UCSD-AML1 (cell line): ENCODE measurements around the gene NCSTN.

Source experiments
- DNase-seq: peaks from one replicate; lab custom pipeline; 2025; ENCODE audit not compliant: unreplicated experiment; lab: John Stamatoyannopoulos, UW

NCSTN gene

DNA sequence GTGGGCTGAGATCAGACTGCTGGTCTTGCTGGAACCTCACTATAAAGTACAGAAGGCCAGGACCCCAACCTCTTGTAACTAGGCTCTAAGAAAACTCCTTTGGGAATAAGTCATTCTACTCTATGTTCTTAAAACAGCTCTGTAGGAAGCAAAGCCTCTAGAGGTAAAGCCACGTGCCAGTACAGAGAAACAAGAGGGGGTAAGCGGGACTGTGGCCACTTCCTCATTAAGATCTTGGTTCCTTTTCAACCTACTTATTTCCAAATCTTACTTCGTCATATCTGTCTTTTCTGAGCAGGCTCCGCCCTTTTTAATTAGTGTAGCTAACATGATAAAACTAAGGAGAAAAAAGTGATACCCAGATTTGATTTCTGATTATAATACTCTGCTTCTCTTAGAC is 3.8 kb downstream of the NCSTN start:
- no peak for DNase-seq

DNA sequence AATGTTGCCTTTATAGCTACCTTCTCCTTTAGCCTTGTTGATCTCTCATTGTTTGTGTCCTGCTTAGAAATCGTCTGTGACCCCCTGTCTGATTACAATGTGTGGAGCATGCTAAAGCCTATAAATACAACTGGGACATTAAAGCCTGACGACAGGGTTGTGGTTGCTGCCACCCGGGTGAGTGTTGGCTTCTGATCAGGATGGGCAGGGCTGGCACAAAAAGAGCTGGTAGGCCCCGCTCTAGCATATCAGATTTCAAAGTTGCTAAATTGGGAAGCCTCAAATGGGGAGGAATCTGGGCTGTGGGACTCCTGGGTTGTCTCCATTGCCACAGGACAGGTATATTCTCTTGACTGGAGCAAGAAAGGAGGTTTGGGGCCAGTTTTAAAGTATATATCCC is 8.4 kb downstream of the NCSTN start:
- DNase-seq, result no peak

GRCh38 chr1:160352555-160352954 is 9.4 kb downstream of the NCSTN start:
- no peak for DNase-seq

GRCh38 chr1:160353223-160353622 is 10.0 kb downstream of the NCSTN start:
- DNase-seq, result no peak

- DNase-seq, result no peak
These were observed 11.3 kb downstream of the NCSTN start for GRCh38 chr1:160354388-160354985.

DNA sequence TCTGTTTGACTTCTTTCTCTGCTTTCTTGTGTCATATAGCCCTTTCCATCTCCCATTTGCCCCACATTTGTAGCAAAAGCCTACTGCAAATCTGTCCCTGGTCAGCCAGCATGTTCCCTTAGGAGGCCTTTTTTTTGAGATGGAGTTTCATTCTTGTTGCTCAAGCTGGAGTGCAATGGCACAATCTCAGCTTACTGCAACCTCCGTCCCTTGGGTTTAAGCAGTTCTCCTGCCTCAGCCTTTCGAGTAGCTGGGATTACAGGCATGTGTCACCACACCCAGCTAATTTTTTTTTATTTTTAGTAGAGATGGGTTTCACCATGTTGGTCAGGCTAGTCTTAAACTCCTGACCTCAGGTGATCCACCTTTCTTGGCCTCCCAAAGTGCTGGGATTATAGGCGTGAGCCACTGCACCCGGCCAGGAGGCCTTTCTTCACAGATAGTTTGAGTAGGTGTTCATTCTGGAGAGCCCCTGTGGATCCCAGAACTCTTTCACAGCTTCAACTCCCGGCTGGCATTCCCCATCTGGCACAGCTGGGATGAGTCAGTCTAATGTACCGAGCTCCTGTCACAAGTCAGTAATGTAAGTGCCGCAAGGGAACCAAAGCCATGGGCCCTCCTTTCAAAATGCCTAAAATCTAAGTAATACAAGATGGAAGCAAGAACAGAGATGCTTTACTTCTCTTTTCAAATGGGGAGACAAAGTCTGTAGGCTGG is 14.3 kb downstream of the NCSTN start:
- DNase-seq, result no peak

DNA sequence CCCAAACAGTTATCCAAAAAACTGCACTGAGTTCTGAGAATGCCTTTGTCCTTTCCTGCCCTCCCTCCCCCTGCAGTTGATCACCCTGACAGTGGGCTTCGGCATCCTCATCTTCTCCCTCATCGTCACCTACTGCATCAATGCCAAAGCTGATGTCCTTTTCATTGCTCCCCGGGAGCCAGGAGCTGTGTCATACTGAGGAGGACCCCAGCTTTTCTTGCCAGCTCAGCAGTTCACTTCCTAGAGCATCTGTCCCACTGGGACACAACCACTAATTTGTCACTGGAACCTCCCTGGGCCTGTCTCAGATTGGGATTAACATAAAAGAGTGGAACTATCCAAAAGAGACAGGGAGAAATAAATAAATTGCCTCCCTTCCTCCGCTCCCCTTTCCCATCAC is 14.9 kb downstream of the NCSTN start:
- no peak for DNase-seq

DNA sequence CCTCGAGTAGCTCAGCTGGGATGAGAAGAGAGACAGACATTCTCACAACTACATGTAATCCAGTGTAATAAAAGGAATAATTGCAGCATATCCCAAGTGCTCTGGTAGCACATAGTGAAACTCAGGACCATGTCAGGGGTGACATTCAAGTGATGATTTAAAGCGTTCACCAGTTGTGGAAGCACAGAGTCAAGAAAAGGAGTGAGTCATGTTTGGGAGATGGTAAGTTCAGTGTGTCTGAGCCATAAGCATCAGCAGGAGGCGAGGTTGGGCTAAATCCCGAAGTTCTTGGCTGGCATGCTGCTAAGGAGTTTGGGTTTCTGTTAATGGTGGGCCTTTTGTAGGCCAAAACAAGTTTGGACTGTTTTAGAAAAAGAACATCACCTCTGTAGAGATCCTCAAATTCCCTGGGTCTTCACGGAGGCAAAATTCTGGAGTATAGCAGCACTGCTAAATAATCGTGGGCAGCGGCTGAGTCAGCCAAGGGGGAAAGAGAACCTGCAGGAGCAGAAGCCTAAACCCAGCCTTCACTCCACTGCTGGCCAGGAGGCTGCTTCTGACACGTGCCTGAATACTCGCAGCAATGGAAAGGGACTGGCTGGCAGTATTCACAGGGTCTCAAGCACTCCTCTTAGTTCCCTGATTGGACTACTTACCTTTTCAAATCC is 16.5 kb downstream of the NCSTN start:
- no peak for DNase-seq

- no peak for DNase-seq
These were observed 17.1 kb downstream of the NCSTN start for GRCh38 chr1:160360227-160360695.

- no peak for DNase-seq
These were observed 18.0 kb downstream of the NCSTN start for GRCh38 chr1:160361199-160361598.

DNA sequence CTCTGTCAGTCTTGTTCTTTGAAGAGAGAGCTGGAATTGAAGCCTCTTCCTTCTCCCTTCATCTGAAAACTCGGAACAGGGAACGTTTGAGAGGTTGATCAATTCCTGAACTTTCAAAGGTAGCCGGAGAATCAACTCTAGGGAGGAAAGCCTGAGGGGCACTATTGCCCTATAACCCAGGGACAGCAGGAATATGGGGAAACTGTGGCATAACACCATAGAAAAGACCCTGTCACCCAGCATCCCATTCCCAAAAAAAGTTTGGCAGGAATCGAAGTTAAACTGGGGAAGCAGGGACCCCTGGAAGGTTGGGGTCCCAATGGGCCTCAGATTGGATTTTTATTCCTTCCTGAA is 18.6 kb downstream of the NCSTN start:
- no peak for DNase-seq

GRCh38 chr1:160362168-160362957 is 19.2 kb downstream of the NCSTN start:
- DNase-seq, result no peak

- no peak for DNase-seq
These were observed 19.8 kb downstream of the NCSTN start for GRCh38 chr1:160363010-160363409.

GRCh38 chr1:160363951-160364735 is 21.0 kb downstream of the NCSTN start:
- no peak for DNase-seq

- no peak for DNase-seq
These were observed 22.1 kb downstream of the NCSTN start for GRCh38 chr1:160365325-160365724.

- DNase-seq, result no peak
These were observed 23.7 kb downstream of the NCSTN start, which contains the start of gene NHLH1 for GRCh38 chr1:160366731-160367515. NHLH1 (plus strand) TSS chr1:160367071; CDS start chr1:160370732, 3,661 bp downstream.

- no peak for DNase-seq
These were observed 24.3 kb downstream of the NCSTN start for GRCh38 chr1:160367516-160367900.

DNA sequence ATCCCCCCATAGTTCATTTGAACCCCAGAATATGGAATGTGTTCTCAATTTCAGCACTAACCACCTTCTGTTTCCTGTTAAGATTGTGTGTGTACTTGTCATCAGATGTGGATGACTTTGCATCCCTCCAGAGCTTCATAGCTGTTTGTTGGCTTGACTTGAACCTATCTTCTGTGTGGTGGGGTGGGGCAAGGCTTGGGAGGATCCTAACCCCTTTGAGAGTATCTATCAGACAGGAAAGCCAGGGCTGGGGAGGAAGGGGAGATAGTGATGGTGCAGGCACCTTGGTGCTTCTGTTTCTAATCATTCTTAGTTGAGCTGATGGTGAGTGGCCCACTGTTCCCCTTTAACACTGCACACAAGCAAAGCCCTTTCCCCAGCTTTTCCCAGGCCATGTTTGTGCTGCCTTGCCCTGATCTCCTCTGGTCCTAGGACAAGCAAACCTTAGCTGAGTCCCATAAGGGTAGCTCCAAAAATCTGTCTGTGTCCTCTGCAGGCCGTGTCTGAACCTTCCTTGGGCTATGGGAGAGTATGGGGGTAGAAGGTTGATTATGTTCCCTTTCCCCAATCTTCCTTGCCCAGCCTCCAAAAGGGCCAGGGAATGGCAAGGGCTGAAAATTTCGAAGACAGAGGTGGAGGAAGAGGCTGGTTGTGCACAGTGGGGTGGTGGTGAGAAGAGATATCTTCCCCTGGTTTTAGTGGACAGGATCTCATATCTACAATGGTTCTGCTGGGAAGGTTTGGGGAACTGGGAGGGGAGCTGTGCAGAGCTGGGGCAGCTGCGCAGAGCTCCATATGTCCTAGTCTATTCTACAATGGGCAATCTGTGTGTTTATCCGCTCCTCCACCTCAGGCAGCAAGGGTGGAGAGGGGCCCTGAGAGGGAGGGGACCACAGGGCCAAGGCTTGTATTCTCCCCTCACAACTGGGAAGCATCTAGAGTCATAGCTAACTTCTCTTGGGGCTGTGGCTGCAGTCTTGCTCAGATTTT is 25.0 kb downstream of the NCSTN start:
- DNase-seq, result no peak

DNA sequence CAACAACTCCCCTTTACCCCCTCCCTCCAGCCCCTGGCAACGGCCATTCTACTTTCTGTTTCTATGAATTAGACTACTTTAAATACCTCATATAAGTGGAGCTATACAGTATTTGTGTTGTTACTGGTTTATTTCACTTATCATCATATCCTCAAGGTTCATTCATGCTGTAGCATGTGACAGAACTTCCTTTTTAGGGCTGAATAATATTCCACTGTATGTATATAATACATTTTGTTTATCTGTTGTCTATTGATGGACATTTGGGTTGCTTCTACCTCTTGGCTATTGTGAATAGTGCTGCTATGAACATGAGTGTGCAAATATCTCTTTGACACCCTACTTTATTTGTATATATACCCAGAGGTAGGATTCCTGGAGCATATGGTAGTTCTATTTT is 25.9 kb downstream of the NCSTN start:
- DNase-seq, result no peak
